Smooth muscle cell (in vitro differentiated cells): ENCODE data around the gene NUDT7. TPM values are rescaled to one million over a fixed set of nuclear protein-coding genes. Genes with fewer than 3 reads are reported as not detected.

ENCODE experiments used
- DNase-seq: peaks from one replicate; lab custom pipeline; 2025; ENCODE audit not compliant: unreplicated experiment; lab: John Stamatoyannopoulos, UW
- H2AFZ ChIP-seq: fragments of 200-600 bp; sonication (generic); 2 replicates; pipeline ENCODE4 v1.6.0; 2016; ENCODE audit warnings: antibody characterized with exemption, low read depth, mild to moderate bottlenecking
- H3F3A ChIP-seq: fragments of 200-600 bp; sonication (generic); 2 replicates; pipeline ENCODE4 v1.6.0; 2017; ENCODE audit warnings: antibody characterized with exemption, low read depth
- H3K27ac ChIP-seq: fragments of 200-600 bp; sonication (generic); 2 replicates; pipeline ENCODE4 v1.5.1; 2016; ENCODE audit warnings: low read depth, mild to moderate bottlenecking
- H3K27me3 ChIP-seq: fragments of 200-600 bp; sonication (generic); 2 replicates; pipeline ENCODE4 v1.6.1; 2016; ENCODE audit warnings: low read depth, mild to moderate bottlenecking
- H3K36me3 ChIP-seq: fragments of 200-600 bp; sonication (generic); 2 replicates; pipeline ENCODE4 v1.5.1; 2016; ENCODE audit warnings: low read depth
- H3K4me1 ChIP-seq: fragments of 200-600 bp; sonication (generic); 2 replicates; pipeline ENCODE4 v1.5.1; 2016; ENCODE audit warnings: low read depth
- H3K4me2 ChIP-seq: fragments of 200-600 bp; sonication (generic); 2 replicates; pipeline ENCODE4 v1.6.0; 2016; ENCODE audit warnings: mild to moderate bottlenecking
- H3K4me3 ChIP-seq: fragments of 200-600 bp; sonication (generic); 2 replicates; pipeline ENCODE4 v1.5.1; 2016; ENCODE audit warnings: mild to moderate bottlenecking
- H3K79me2 ChIP-seq: fragments of 200-600 bp; sonication (generic); 2 replicates; pipeline ENCODE4 v1.6.0; 2016; ENCODE audit warnings: low read depth, mild to moderate bottlenecking
- H3K9ac ChIP-seq: fragments of 200-600 bp; sonication (generic); 2 replicates; pipeline ENCODE4 v1.6.0; 2016; ENCODE audit warnings: low read depth
- H3K9me3 ChIP-seq: fragments of 200-600 bp; sonication (generic); replicated peaks from 2 replicates; pipeline ENCODE4 v1.5.1; 2016; ENCODE audit warnings: low read depth
- H4K20me1 ChIP-seq: fragments of 200-600 bp; sonication (generic); 2 replicates; pipeline ENCODE4 v1.6.0; 2016; ENCODE audit warnings: low read depth
- WGBS: methylation state at CpG from one replicate; pipeline ENCODE4 v1.1.7; 2016; ENCODE audit warnings: low lambda C conversion rate; 5-methylcytosine and 5-hydroxymethylcytosine counted together
- polyA plus RNA-seq: library from polyadenylated mRNA; unstranded; fragments of >200 nt; fragmentation: Nextera tagmentation; extraction: Ambion mirVana; gene quantifications from 2 replicates; pipeline ENCODE4 v1.2.1, GENCODE V29; 2016
- total RNA-seq: library from RNA; depleted of rRNA; stranded (reverse); fragments of >200 nt; gene quantifications from 2 replicates; pipeline ENCODE4 v1.2.3, GENCODE V29; 2014
- TF ChIP-seq, protein P1 (sequence below): fragments of 200-600 bp; sonication (generic); IDR thresholded peaks from 2 replicates; pipeline ENCODE4 v1.5.1; 2017; ENCODE audit warnings: borderline replicate concordance, mild to moderate bottlenecking, antibody characterized with exemption; ENCODE audit not compliant: insufficient read depth, poor library complexity, severe bottlenecking

NUDT7 gene
- total and polyA plus RNA-seq, 2 experiments from 2014 or later, result 2.8 to 4.6 TPM

DNA sequence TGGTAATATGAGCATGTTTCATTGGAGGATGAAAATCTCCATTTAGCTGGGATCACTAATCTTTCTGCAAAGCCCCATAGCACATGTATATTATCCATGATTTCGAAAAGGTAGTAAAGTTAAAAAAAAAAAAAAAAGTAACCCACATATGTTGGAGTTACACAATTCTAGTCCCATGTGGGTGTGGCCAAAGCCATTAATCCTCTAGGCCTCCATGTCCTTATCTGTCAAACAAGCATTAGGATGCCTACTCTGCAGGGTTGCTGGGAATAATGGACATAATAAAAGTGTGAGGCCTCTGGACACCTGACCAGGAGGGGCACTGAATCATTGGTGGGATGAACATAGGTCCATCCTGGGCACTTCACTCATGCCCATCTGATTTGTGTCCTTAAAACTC, 36.9 kb downstream of the NUDT7 start:
- Histone ChIP-seq H3K79me2 (no peaks in the 10 kb centered on the region), H3K27me3 (no peaks in the 10 kb centered on the region), H3K4me1 (no peaks in the 10 kb centered on the region), H3K9ac (no peak overlapping the region), H3F3A (no peaks in the 10 kb centered on the region), H3K36me3 (no peaks in the 10 kb centered on the region), H4K20me1 (no peaks in the 10 kb centered on the region), H3K9me3 (no peaks in the 10 kb centered on the region), H3K4me3 (no peak overlapping the region), H2AFZ (no peak overlapping the region), H3K4me2 (no peak overlapping the region), H3K27ac (no peak overlapping the region)
- TF ChIP-seq, protein P1, sequence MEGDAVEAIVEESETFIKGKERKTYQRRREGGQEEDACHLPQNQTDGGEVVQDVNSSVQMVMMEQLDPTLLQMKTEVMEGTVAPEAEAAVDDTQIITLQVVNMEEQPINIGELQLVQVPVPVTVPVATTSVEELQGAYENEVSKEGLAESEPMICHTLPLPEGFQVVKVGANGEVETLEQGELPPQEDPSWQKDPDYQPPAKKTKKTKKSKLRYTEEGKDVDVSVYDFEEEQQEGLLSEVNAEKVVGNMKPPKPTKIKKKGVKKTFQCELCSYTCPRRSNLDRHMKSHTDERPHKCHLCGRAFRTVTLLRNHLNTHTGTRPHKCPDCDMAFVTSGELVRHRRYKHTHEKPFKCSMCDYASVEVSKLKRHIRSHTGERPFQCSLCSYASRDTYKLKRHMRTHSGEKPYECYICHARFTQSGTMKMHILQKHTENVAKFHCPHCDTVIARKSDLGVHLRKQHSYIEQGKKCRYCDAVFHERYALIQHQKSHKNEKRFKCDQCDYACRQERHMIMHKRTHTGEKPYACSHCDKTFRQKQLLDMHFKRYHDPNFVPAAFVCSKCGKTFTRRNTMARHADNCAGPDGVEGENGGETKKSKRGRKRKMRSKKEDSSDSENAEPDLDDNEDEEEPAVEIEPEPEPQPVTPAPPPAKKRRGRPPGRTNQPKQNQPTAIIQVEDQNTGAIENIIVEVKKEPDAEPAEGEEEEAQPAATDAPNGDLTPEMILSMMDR, result no peak
- 93% methylated on average over 1 of the region's 1 CpG for WGBS
- no peak for DNase-seq

GRCh38 chr16:77759821-77760220, 37.5 kb downstream of the NUDT7 start:
- Histone ChIP-seq H3K79me2 (no peaks in the 10 kb centered on the region), H3K36me3 (no peaks in the 10 kb centered on the region), H3K27ac (no peak overlapping the region), H3K27me3 (no peaks in the 10 kb centered on the region), H3F3A (no peaks in the 10 kb centered on the region), H3K9me3 (no peaks in the 10 kb centered on the region), H3K4me1 (no peaks in the 10 kb centered on the region), H4K20me1 (no peaks in the 10 kb centered on the region), H3K4me3 (no peak overlapping the region), H3K9ac (no peak overlapping the region), H3K4me2 (no peak overlapping the region), H2AFZ (no peak overlapping the region)
- TF ChIP-seq, protein P1, result no peak
- WGBS, result 13% methylated on average over 3 of the region's 3 CpGs
- DNase-seq, result no peak

DNA sequence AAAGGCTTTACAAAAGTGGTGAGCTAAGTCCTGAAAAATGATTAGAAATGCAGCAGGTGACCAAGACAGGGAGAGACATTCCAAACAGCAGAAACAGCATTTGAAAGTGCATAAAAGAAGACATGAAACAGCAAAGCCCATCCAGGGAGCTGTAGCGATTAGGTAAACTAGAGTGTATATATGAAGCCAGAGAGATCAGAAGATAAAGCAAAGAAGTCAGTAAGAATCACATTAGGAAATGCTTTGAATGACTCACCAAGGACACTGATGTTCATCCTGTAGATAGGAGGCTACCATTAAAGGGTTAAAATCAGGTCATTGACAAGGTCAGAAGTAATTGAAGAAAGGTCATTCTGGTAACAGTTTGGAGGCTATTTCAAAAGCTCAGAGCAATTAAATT, 38.5 kb downstream of the NUDT7 start:
- WGBS, result 67% methylated on average over 1 of the region's 1 CpG
- H3K27me3 ChIP-seq, result no peaks in the 10 kb centered on the region
- H3K9ac ChIP-seq, result no peak overlapping the region
- H3F3A ChIP-seq, result no peaks in the 10 kb centered on the region
- H3K4me1 ChIP-seq, result no peaks in the 10 kb centered on the region
- TF ChIP-seq, protein P1, result no peak
- H3K27ac ChIP-seq, result no peak overlapping the region
- DNase-seq, result no peak
- H3K36me3 ChIP-seq, result no peaks in the 10 kb centered on the region
- no peak overlapping the region for H3K4me3 ChIP-seq
- H3K4me2 ChIP-seq, result no peak overlapping the region
- no peaks in the 10 kb centered on the region for H3K9me3 ChIP-seq
- H4K20me1 ChIP-seq, result no peaks in the 10 kb centered on the region
- no peaks in the 10 kb centered on the region for H3K79me2 ChIP-seq
- H2AFZ ChIP-seq, result no peak overlapping the region

GRCh38 chr16:77761204-77761603, 38.9 kb downstream of the NUDT7 start:
- no peak overlapping the region for H3K4me3 ChIP-seq
- no peak overlapping the region for H3K9ac ChIP-seq
- H3K4me1 ChIP-seq, result no peaks in the 10 kb centered on the region
- no peak overlapping the region for H2AFZ ChIP-seq
- H3K27me3 ChIP-seq, result no peaks in the 10 kb centered on the region
- DNase-seq, result no peak
- no peaks in the 10 kb centered on the region for H3F3A ChIP-seq
- H4K20me1 ChIP-seq, result no peaks in the 10 kb centered on the region
- no peak overlapping the region for H3K4me2 ChIP-seq
- no peaks in the 10 kb centered on the region for H3K79me2 ChIP-seq
- H3K36me3 ChIP-seq, result no peaks in the 10 kb centered on the region
- whole genome bisulfite sequencing, result 63% methylated on average over 1 of the region's 1 CpG
- TF ChIP-seq, protein P1, result no peak
- no peak overlapping the region for H3K27ac ChIP-seq
- no peaks in the 10 kb centered on the region for H3K9me3 ChIP-seq
